ENCODE results near the gene SALL2.

Gene SALL2

DNA sequence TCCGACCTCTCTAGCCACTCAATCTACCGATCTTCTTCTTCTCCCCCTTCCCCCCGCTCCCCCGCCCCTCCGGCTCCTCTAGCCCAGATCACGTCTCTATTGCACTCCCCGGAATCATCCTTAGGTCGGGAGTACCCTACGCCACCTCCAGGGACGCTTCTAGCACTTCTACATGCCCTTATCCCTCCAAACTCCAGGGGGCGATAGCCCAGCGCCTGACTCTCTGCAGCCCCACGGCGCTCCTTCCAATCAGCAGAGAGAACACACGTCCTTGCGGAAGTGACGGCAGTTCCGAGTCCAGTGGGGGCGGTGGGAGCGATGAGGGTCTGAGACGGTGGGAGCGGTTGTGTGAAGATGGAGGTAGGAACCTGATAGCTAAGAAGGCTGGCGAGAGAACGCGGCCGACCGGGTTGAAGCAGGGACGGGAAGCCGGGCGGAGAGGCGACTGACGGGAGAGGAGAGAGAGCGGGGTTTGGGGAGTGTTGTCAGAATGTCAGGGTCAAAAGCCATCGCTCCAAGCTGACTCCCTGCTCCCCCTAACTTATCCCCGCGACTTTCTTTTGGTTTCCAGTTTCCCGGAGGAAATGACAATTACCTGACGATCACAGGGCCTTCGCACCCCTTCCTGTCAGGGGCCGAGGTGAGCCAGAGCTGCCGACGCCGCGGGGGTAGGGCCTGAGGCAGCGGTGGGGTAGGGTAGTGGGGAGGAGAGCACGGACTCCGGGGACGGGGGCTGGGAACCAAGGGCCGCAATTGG lies 49.0 kb downstream of the SALL2 start, which contains the start of the genes RAB2B and TOX4:
RAB2B (minus strand) TSS at position 35 of the 757 bp plus-strand sequence. CDS start 87 bp downstream, outside the sequence.
TOX4 (plus strand) TSS at position 271 of the 757 bp plus-strand sequence; CDS start at position 355, 84 bp downstream.
- DNase-seq, result peak; percentile 58 to 100 (median 95)

DNA sequence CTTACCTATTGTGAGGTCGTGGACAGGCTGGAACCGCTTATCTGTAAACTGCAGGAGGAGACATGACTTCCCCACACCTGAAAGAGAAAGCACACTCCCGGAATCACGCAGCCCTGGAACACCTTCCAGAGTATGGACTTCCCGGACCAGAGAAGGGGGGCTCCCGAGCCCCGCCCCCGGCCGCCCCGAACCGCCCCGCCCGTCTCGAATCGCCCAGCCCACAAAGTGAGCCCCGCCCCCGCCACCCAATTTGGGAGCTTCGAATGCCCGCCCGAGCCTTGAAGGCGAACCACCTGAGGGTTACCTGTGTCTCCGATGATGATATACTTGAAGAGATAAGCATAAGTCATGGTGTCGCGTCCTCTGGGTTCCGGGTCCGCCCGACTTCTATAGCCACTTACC lies 49.6 kb downstream of the SALL2 start:
- peak in 5 of 14 donors; percentile 45 to 93 (median 83) for DNase-seq

DNA sequence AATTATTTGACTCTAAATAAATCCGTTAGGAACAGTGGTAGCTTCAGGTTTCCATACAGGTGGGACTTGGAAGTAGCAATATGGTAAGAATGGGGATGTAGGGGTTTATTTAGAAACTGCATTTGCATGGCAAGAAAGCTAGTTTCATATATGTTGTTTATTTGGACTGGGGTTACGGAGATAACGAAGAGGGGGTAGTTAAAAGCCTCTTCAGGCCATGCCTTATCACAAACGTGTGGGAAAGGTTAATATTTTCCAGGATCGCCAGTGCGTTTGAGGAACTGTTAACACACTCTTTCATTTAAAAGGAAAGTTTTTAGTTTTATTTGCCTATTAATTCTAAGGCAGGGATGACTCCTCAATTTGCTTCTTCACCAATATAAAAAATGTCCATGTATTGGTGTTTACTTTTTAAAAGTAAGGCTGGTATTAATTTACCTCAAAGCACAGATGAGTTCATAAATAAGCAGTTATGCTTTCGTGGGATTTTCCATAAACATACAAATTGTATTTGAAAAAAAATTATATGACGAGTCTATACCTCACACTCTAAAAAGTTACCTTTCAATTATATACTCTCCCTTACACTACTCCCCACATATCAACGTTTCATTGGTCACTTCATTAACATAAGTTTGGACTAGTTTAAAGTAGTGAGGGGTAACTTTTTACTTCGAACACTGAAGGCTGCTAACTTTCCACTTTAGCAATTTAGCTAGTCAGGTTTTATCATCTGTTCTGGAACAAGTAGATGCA lies 50.2 kb downstream of the SALL2 start:
- no peak for DNase-seq

Data from C1 segment of cervical spinal cord (tissue), 14 donors.